Measurements from ENCODE around the gene MARCHF5.

DNA sequence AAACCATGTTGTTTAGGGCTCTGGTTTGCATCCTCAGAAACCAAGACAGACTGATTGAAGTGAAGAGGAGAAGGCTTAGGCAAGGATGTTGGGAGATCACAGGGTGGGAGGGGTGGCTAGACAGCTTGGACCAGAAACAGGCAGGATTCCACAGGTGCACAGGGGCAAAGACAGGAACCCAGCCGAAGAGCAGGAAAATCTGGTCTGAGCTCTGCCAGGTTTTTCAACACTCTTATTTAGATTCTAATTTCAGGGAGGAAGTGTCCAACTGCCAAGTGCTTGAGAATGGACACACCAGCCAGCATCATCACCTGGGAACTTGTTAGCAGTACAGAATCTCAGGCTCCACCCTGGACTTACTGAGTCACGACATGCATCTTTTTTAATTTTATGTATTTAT, 93.8 kb downstream of the MARCHF5 start:
- TF ChIP-seq, protein P1, sequence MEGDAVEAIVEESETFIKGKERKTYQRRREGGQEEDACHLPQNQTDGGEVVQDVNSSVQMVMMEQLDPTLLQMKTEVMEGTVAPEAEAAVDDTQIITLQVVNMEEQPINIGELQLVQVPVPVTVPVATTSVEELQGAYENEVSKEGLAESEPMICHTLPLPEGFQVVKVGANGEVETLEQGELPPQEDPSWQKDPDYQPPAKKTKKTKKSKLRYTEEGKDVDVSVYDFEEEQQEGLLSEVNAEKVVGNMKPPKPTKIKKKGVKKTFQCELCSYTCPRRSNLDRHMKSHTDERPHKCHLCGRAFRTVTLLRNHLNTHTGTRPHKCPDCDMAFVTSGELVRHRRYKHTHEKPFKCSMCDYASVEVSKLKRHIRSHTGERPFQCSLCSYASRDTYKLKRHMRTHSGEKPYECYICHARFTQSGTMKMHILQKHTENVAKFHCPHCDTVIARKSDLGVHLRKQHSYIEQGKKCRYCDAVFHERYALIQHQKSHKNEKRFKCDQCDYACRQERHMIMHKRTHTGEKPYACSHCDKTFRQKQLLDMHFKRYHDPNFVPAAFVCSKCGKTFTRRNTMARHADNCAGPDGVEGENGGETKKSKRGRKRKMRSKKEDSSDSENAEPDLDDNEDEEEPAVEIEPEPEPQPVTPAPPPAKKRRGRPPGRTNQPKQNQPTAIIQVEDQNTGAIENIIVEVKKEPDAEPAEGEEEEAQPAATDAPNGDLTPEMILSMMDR (IDR thresholded peaks at IDR 0.05): no peak
- no peak for TF ChIP-seq EZH2 (IDR thresholded peaks at IDR 0.05; ENCODE audit: borderline replicate concordance, insufficient read depth, low read depth, low read length, poor library complexity, severe bottlenecking)
